HG03520 (cell line): ENCODE results near the gene TCHHL1.

Experiments used
- ATAC-seq: cut with Tn5 transposase; IDR thresholded peaks from one replicate; pipeline ENCODE4 v1.9.1; 2021; ENCODE audit warnings: mild to moderate bottlenecking, moderate library complexity; ENCODE audit not compliant: unreplicated experiment

The TCHHL1 gene

GRCh38 chr1:152039886-152040285, 49.0 kb downstream of the TCHHL1 start:
- no peak for ATAC-seq

DNA sequence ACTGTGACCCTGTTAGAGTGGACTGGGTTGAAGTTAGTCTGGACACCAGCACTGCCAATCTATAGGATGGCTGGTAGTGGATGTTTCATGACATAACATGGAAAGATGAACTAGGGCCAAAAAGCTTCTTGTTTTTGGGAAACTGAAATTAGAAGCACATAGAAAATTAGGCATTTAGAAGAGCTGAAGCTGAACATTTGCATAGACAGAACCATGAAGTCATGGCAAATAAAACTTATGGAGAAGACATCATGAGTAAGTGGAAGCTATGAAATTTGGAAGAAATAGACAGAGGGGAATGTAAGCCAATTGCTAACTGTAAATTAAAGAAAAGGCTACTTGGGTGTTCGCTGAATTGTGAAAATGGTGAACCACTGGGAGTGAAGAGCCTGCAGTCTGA, 49.4 kb downstream of the TCHHL1 start:
- no peak for ATAC-seq

GRCh38 chr1:152038871-152039270, 50.0 kb downstream of the TCHHL1 start:
- no peak for ATAC-seq

GRCh38 chr1:152036267-152037216, 52.3 kb downstream of the TCHHL1 start, which contains the start of gene S100A11:
S100A11 (minus strand) TSS chr1:152037004; CDS start chr1:152036915, 89 bp downstream.
- no peak for ATAC-seq

DNA sequence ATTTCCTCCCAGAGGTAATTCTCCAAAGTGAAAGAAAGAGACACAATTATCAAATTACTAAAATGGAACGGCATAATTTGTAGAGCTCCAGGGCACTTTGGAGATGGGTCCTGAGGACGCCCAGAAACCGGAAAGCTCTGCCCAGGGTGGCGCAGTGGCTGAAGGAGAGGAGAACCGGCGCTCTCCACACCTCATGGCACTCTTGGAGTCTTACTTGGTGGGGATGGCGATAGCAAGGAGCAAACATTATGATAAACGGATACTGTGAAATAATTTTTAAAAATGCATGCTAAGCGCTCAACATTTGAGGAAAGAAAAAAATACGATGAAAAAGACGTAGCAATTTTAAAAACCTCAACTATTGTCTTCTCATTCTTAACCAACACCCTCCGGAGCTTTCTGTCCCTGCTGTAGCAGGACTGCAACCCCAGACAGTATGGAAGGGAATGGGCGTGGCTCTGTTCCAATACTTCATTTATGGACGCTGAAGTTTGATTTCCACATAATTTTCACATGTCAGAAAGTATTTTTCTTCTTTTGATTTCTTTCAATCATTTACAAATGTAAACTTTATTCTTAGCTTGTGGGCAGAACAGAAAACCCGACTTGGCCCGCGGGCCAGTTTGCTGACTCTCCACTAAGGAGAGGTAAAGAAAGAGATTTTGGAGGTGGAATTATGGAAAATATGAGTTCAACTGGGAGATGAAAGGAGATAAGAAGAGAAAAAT, 53.2 kb downstream of the TCHHL1 start:
- no peak for ATAC-seq

GRCh38 chr1:152034654-152035538, 54.0 kb downstream of the TCHHL1 start:
- no peak for ATAC-seq

GRCh38 chr1:152034324-152034653, 54.6 kb downstream of the TCHHL1 start:
- ATAC-seq, result no peak
